HG03060 (cell line): ENCODE results near the gene FBXW2.
"Not testable (repeated sequence)": the region's sequence is repeated elsewhere in the genome, so short reads cannot be mapped to it uniquely, and the experiment has no call there.

Experiments
- ATAC-seq: cut with Tn5 transposase; IDR thresholded peaks from one replicate; pipeline ENCODE4 v1.9.1; 2021; ENCODE audit warnings: low read depth, moderate number of reproducible peaks; ENCODE audit not compliant: unreplicated experiment

Gene FBXW2

DNA sequence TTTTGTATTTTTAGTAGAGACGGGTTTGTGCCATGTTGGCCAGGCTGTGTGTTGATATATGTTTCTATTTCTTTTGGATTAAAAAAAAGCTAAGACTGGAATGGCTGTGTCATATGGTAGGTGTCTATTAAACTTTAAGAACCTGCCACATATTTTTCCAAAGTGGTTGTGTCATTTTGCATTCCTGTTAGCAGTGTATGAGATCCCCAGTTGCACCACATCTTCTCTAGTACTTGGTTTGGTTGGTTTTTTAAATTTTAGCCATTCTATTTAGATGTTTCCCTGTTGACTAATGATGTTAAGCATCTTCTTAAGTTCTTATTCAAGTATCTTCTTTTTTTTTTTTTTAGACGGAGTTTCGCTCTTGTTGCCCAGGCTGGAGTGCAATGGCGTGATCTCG is 42.8 kb downstream of the FBXW2 start:
- no peak for ATAC-seq

DNA sequence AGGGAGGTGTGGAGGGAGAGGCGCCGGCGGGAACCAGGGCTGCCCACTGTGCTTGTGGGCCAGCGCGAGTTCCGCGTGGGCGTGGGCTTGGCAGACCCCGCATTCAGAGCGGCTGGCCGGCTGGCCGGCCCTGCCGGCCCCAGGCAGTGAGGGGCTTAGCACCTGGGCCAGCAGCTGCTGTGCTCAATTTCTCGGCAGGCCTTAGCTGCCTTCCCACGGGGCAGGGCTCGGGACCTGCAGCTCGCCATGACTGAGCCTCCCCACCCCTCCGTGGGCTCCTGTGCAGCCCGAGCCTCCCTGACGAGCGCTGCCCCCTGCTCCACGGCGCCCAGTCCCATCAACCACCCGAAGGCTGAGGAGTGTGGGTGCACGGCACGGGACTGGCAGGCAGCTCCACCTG is 46.9 kb downstream of the FBXW2 start:
- ATAC-seq, result not testable (repeated sequence)

DNA sequence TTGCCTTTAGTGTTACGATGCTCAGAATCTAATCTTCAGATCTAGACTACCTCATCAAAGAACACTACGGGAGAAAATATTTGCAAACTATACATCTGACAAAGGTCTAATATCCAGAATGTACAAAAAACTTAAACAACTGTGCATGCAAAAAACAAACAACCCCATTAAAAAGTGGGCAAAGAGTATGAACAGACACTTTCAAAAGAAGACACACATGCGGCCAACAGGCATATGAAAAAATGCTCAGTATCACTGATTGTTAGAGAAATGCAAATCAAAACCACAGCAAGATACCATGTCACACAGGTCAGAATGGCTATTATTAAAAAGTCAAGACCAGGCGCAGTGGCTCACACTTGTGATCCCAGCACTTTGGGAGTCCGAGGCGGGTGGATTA is 47.9 kb downstream of the FBXW2 start:
- ATAC-seq, result no peak

- ATAC-seq, result no peak
Observed at GRCh38 chr9:120742951-120743416, 50.2 kb downstream of the FBXW2 start.

DNA sequence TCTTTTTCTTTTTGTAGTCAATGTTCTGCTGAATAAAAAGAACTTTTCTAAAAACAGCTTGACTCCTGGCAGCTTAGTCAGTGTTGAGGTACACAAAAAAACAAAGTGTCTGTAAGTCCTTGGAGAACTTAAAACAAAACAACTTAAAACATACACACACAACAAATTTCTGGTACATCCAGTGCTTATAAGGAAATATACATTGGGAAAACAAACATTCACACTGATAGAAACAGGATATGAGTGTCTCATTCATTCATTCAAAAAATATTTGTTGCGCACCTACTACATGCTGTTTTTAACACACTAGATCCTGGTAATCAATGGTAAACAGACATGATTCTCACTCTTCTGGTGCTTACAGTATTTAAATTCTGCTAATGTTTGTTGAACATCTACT is 51.5 kb downstream of the FBXW2 start:
- no peak for ATAC-seq

- no peak for ATAC-seq
Observed at GRCh38 chr9:120741191-120741590, 52.0 kb downstream of the FBXW2 start.

DNA sequence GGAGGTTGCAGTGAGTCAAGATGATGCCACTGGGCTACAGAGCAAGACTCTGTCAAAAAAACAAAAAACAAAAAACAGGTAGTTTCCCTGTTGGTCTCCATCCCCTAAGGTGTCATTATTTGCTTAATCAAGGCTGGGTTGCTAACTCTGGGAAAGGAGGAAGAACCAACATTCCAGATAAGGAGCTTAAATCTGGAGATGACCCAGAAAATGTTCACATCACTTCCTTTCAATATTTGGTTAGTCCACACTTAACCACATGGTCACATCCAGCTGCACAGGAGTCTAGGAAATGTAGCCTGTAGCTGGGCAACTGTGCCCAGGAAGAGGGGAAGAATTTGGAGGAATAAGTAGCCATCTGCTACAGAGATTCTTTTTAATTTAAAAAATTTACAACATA is 53.1 kb downstream of the FBXW2 start:
- no peak for ATAC-seq

- no peak for ATAC-seq
Observed at GRCh38 chr9:120737416-120738165, 55.6 kb downstream of the FBXW2 start.

GRCh38 chr9:120736881-120737280 is 56.3 kb downstream of the FBXW2 start:
- no peak for ATAC-seq

DNA sequence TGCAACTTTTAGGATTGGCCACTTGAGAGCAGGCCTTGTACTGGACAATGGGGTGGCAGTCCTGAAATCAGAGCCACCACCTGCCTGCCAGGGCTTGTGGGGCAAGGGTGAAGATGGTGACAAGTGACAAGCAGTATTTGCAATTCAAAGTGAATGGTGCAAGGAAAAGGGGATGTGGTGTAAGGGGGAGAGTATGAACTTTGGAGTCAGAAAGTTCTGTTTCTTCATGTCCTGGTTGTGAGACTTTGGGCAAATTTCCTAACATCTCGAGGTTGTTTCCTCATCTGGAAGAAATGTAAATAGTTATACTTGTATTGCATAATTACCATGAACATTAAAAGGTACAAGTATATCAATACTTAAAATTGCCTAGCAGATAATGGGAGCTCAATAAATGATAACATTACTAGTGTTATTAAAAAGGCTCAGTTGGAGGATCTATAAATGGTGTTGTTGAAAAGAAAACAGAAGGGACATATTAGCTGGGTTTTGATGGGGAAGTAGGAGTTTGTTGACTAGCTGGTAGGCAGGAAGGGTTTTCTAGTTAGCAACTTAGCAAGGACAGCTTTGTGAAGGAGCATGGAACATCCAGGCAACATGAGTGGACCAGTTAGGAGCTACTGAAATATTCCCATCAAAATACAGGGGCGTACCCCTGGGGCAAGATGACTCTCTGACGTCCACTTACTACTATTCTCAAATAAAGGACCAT is 57.6 kb downstream of the FBXW2 start:
- no peak for ATAC-seq

- no peak for ATAC-seq
Observed at GRCh38 chr9:120734607-120735410, 58.4 kb downstream of the FBXW2 start.

- no peak for ATAC-seq
Observed at GRCh38 chr9:120733190-120733589, 60.0 kb downstream of the FBXW2 start.

GRCh38 chr9:120730654-120731514 is 62.3 kb downstream of the FBXW2 start:
- no peak for ATAC-seq

DNA sequence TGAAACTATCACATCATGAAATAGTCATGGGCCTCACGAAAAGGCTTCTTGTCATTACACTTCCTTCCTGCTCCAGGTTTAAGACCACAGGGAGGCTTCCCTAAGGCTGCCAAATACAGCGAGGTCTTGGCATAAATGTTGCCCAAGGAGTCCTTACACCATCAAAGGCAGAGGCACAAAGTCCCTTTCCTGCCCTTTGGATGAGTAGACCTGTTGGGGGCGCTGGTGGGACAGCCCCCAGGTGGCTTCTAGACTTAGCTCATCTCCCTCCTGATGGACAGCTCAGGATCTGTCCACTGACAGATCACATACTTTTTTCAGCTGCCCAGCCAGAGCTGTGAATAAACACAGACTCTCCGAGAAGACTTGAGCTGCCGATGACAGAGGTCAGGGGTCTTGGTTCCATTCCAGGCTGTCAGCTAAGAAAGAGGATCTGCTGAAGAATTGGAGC is 63.4 kb downstream of the FBXW2 start:
- ATAC-seq, result no peak

DNA sequence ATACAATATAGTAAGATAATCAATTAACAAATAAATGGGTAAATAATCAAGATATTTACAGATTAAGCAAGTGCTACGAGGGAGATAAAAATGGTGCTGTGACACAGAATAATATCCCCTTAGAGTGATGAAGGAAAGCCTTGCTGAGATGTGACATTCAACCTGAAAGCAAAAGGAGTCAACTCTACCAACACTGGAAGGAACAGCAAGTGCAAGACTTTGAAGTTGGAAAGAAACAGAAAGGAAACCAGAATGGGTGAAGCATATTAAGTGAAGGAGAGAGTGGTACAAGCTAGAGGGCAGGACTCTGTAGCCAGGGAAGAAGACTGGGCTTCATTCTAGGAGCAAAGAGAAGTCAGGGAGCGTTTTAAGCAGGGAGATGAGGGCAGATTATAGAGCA is 66.7 kb downstream of the FBXW2 start:
- no peak for ATAC-seq

DNA sequence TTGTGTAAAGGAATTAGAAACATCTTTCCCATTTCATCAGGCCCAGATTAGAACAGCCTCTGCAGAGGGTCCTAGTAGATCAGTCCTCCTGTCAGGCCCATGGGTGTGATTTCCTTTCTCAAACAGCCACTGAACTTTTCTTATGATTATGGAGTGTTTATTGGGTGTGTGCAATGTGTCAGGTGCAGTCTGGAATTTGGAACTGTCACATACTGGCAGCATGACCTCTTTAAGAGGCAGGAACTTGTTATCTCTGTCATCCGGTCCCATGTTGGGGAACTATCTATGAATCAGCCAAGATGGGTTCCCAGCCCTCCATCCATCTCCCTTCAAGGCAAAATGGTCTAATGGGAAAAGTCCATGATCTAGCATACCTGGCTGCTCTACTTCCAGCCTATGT is 67.3 kb downstream of the FBXW2 start:
- ATAC-seq, result no peak

DNA sequence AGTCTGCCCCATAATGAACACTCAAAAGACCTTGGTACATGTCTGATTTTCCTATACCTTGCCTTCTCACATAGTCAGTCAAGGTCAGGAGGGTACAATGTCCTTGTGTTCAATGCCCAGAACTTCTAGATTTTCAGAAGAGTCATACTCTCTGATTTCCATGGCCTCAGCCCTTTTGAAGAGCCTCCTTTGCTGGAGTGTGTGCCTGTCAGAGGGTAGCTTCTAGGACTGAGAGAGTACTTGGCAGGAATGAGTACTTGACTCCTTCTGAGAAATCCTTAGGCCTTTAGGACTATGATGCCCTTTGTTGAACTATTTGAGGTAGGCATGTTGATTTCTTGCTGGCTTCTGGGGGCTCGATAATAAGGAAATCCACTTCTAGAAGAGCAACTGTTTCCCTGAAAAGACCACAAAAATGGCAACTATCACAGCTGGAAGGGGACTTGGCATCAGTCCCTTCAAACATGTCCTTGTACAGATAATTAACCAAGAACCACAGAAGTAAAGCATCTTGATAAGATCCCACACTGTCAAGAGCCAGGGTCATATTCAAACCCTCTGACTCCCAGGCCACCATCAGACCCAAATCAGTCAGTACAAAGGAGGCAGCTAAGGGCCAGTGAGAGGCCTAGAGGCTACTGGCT is 68.3 kb downstream of the FBXW2 start:
- ATAC-seq, result no peak

- ATAC-seq, result no peak
Observed at GRCh38 chr9:120723565-120723964, 69.7 kb downstream of the FBXW2 start.

DNA sequence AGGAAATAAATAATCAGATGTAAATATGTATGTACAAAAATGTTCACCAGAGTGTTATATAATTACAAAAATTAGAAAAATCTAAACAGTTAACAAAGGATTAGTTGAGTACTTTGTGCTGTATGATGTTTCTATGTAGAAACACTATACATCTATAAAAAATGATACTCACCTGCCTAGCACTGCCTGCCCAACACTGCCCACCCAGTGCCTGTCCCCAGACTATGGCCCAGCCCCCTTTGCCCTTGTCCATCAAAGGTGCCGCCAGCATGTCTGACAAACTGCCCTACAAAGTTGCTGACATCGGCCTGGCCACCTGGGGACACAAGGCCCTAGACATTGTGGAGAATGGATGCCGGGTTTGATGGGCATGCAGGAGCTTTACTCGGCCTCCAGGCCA is 72.8 kb downstream of the FBXW2 start:
- no peak for ATAC-seq

DNA sequence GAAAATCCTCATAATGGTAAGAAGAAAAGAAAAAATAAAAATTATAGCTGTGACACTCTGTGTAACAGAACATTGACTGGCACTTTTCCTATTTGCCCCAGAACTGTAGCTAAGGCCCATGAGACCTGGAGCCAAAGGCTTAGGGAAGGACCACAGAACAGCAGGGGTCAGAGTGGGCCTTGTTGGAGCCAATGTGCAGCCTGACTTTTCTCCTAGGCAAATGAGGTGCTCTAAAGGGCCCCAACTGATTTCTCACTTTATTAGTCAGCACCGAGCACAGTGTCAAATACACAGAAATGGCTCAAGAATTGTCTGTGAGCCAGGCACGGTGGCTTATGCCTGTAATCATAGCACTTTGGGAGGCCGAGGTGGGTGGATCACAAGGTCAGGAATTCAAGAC is 74.9 kb downstream of the FBXW2 start:
- no peak for ATAC-seq
